Sigmoid colon (tissue), 7 donors: Measurements from ENCODE around the gene NT5DC1. TPM values are rescaled to one million over a fixed set of nuclear protein-coding genes. Genes with fewer than 3 reads are reported as not detected.

ENCODE experiments used
- DNase-seq: peaks from one replicate; pipeline ENCODE4 v3.0.0-alpha.2; 2019
- H3K27ac ChIP-seq, 4 donors: fragments of 200-600 bp; sonication (generic); one replicate each; pipeline ENCODE4 v1.5.1; 2016 to 2019; ENCODE audit warnings: mild to moderate bottlenecking in 1 of 4
- H3K27me3 ChIP-seq, 3 donors: fragments of 200-600 bp; sonication (generic); one replicate each; pipeline ENCODE4 v1.5.1; 2019; ENCODE audit warnings: mild to moderate bottlenecking in 1 of 3
- H3K36me3 ChIP-seq, 4 donors: fragments of 200-600 bp; sonication (generic); one replicate each; pipeline ENCODE4 v1.5.1; 2016 to 2019
- H3K4me1 ChIP-seq, 4 donors: fragments of 200-600 bp; sonication (generic); one replicate each; pipeline ENCODE4 v1.5.1; 2017 to 2019
- H3K4me3 ChIP-seq, 4 donors: fragments of 200-600 bp; sonication (generic); one replicate each; pipeline ENCODE4 v1.5.1; 2017 to 2019; ENCODE audit warnings: mild to moderate bottlenecking in 2 of 4, moderate library complexity in 1 of 4
- H3K9me3 ChIP-seq, 4 donors: fragments of 200-600 bp in 3 of 4; sonication (generic) in 3 of 4; one replicate each; pipeline versions ENCODE4 v1.5.1 to v1.6.1; 2013 to 2019
- CTCF ChIP-seq, 4 experiments: fragments of 450-650 bp in 3 of 4; fragments of 200-600 bp in 1 of 4; IDR thresholded peaks; one replicate each; pipeline ENCODE4 v1.5.1; 2016 to 2019; ENCODE audit warnings: antibody characterized with exemption in 4 of 4, mild to moderate bottlenecking in 3 of 4, moderate library complexity in 2 of 4
- EP300 ChIP-seq, 4 donors: sonication (generic); formaldehyde crosslinking; IDR thresholded peaks; one replicate each; pipeline ENCODE4 v1.6.1; 2017; ENCODE audit warnings: antibody characterized with exemption in 4 of 4
- POLR2A ChIP-seq, 2 donors: fragments of 450-650 bp; IDR thresholded peaks; one replicate each; pipeline ENCODE4 v1.6.1; 2016; ENCODE audit warnings: antibody characterized with exemption in 2 of 2, mild to moderate bottlenecking in 2 of 2, moderate library complexity in 2 of 2
- POLR2AphosphoS5 ChIP-seq, 4 donors: sonication (generic); formaldehyde crosslinking; IDR thresholded peaks; one replicate each; pipeline ENCODE4 v1.6.1; 2017; ENCODE audit warnings: antibody characterized with exemption in 4 of 4
- WGBS, 2 donors: extraction: QIAGEN DNeasy Blood & Tissue Kit; methylation state at CpG; one replicate each; pipeline ENCODE4 v1.1.7; 2013; 5-methylcytosine and 5-hydroxymethylcytosine counted together
- intact Hi-C: fragments of 100-400 bp; cut with DNase I; formaldehyde crosslinking; loops from one replicate; pipeline ENCODE4 v1.15.1; 2023
- polyA plus RNA-seq, 3 donors: library from polyadenylated mRNA; stranded (reverse); fragments of 200-250 nt; gene quantifications; one replicate each; pipeline ENCODE4 v1.2.3, GENCODE V29; 2013
- total RNA-seq, 4 donors: library from RNA; depleted of rRNA; stranded (reverse); fragments of >200 nt; gene quantifications; one replicate each; pipeline ENCODE4 v1.1.0, GENCODE V29; 2016
- donor health status: healthy with polysubstance abuse.
- donor health status: Bipolar disorder and iron deficiency.
- donor health status: healthy.

NT5DC1 gene
- total and polyA plus RNA-seq, 7 donors: 8.2 to 21.7 (median 9.9) TPM

- no peaks in the 10 kb centered on the region for H3K9me3 ChIP-seq
- H3K4me3 ChIP-seq: no peak overlapping the region
- TF ChIP-seq EP300 (IDR thresholded peaks at IDR 0.05) (no peak), POLR2A (IDR thresholded peaks at IDR 0.05) (no peak), CTCF (IDR thresholded peaks at IDR 0.05) (no peak), POLR2AphosphoS5 (IDR thresholded peaks at IDR 0.05) (no peak)
- no peaks in the 10 kb centered on the region for H3K27me3 ChIP-seq
- H3K4me1 ChIP-seq: peaks cover 0 to 29% (median 12%) of the 10 kb centered on the region in 4 donors
- DNase-seq: no peak
- WGBS, 2 donors: 87 to 91% methylated on average over 3 of the region's 3 CpGs
- no peaks in the 10 kb centered on the region for H3K36me3 ChIP-seq
- H3K27ac ChIP-seq: no peak overlapping the region
- intact Hi-C loops: no loop called here
Observed at GRCh38 chr6:116192786-116193185, 92.1 kb downstream of the NT5DC1 start.

- Histone ChIP-seq H3K4me3 (no peak overlapping the region), H3K27ac (no peak overlapping the region), H3K27me3 (no peaks in the 10 kb centered on the region), H3K36me3 (no peaks in the 10 kb centered on the region), H3K4me1 (no peaks in the 10 kb centered on the region), H3K9me3 (no peaks in the 10 kb centered on the region)
- 89 to 97% methylated on average over 3 of the region's 3 CpGs for WGBS, 2 donors
- intact Hi-C loops: no loop called here
- no peak for DNase-seq
- TF ChIP-seq CTCF (IDR thresholded peaks at IDR 0.05) (no peak), POLR2A (IDR thresholded peaks at IDR 0.05) (no peak), EP300 (IDR thresholded peaks at IDR 0.05) (no peak), POLR2AphosphoS5 (IDR thresholded peaks at IDR 0.05) (no peak)
Observed at GRCh38 chr6:116196841-116197240, 96.2 kb downstream of the NT5DC1 start.

- 92 to 93% methylated on average over 3 of the region's 3 CpGs for WGBS, 2 donors
- intact Hi-C loops: no loop called here
- H3K4me1 ChIP-seq: no peaks in the 10 kb centered on the region
- H3K27me3 ChIP-seq: no peaks in the 10 kb centered on the region
- H3K27ac ChIP-seq: no peak overlapping the region
- TF ChIP-seq POLR2AphosphoS5 (IDR thresholded peaks at IDR 0.05): no peak
- no peak for TF ChIP-seq POLR2A (IDR thresholded peaks at IDR 0.05)
- no peak for TF ChIP-seq CTCF (IDR thresholded peaks at IDR 0.05)
- no peak for TF ChIP-seq EP300 (IDR thresholded peaks at IDR 0.05)
- no peak for DNase-seq
- H3K36me3 ChIP-seq: no peaks in the 10 kb centered on the region
- no peak overlapping the region for H3K4me3 ChIP-seq
- no peaks in the 10 kb centered on the region for H3K9me3 ChIP-seq
Observed at GRCh38 chr6:116200619-116201249, 100.1 kb downstream of the NT5DC1 start.

GRCh38 chr6:116201538-116201937 lies 100.9 kb downstream of the NT5DC1 start:
- Histone ChIP-seq H3K36me3 (no peaks in the 10 kb centered on the region), H3K4me1 (no peaks in the 10 kb centered on the region), H3K27me3 (no peaks in the 10 kb centered on the region), H3K27ac (no peak overlapping the region), H3K4me3 (no peak overlapping the region), H3K9me3 (no peaks in the 10 kb centered on the region)
- no peak for DNase-seq
- TF ChIP-seq EP300 (IDR thresholded peaks at IDR 0.05) (no peak), CTCF (IDR thresholded peaks at IDR 0.05) (no peak), POLR2AphosphoS5 (IDR thresholded peaks at IDR 0.05) (no peak), POLR2A (IDR thresholded peaks at IDR 0.05) (no peak)
- intact Hi-C loops: no loop called here
- whole genome bisulfite sequencing, 2 donors: 97 to 98% methylated on average over 2 of the region's 2 CpGs

GRCh38 chr6:116205281-116205680 lies 104.6 kb downstream of the NT5DC1 start:
- Histone ChIP-seq H3K4me3 (no peak overlapping the region), H3K4me1 (no peaks in the 10 kb centered on the region), H3K27ac (no peak overlapping the region), H3K36me3 (no peaks in the 10 kb centered on the region), H3K9me3 (no peaks in the 10 kb centered on the region), H3K27me3 (no peaks in the 10 kb centered on the region)
- intact Hi-C loops: no loop called here
- TF ChIP-seq CTCF (IDR thresholded peaks at IDR 0.05) (no peak), POLR2AphosphoS5 (IDR thresholded peaks at IDR 0.05) (no peak), EP300 (IDR thresholded peaks at IDR 0.05) (no peak), POLR2A (IDR thresholded peaks at IDR 0.05) (no peak)
- DNase-seq: no peak
- 68 to 74% methylated on average over 2 of the region's 2 CpGs for WGBS, 2 donors
